Activated CD4-positive, CD25-positive, alpha-beta regulatory T cell treated with anti-CD3 and anti-CD28 coated beads, Interleukin-2, amount 50 U/mL, for 16 hours (primary cell): Measurements from ENCODE around the gene RHBDL3.
"Not testable (repeated sequence)": the region's sequence is repeated elsewhere in the genome, so short reads cannot be mapped to it uniquely, and the experiment has no call there.

Experiments used
- DNase-seq: peaks from one replicate; pipeline ENCODE4 v3.0.0-alpha.2; 2020; ENCODE audit warnings: low read depth, low spot score

The RHBDL3 gene

GRCh38 chr17:32265192-32265923 lies at the start of gene RHBDL3:
Gene RHBDL3, plus strand, starts transcription at chr17:32265832. Its CDS starts 358 bp downstream, at chr17:32266190.
- DNase-seq: no peak

- DNase-seq: no peak
These were observed 43.0 kb upstream of the RHBDL3 start for GRCh38 chr17:32222621-32223020.

GRCh38 chr17:32223703-32224102 lies 41.9 kb upstream of the RHBDL3 start:
- no peak for DNase-seq

GRCh38 chr17:32226886-32227285 lies 38.7 kb upstream of the RHBDL3 start:
- DNase-seq: no peak

GRCh38 chr17:32227910-32228309 lies 37.7 kb upstream of the RHBDL3 start:
- no peak for DNase-seq

- no peak for DNase-seq
These were observed 30.0 kb upstream of the RHBDL3 start for GRCh38 chr17:32235588-32235987.

GRCh38 chr17:32239456-32239855 lies 26.2 kb upstream of the RHBDL3 start:
- no peak for DNase-seq

- no peak for DNase-seq
These were observed 24.9 kb upstream of the RHBDL3 start for GRCh38 chr17:32240750-32241149.

GRCh38 chr17:32241640-32242039 lies 24.0 kb upstream of the RHBDL3 start:
- no peak for DNase-seq

- DNase-seq: no peak
These were observed 16.2 kb upstream of the RHBDL3 start for GRCh38 chr17:32249475-32249874.

- peak; percentile 6 for DNase-seq
These were observed 12.5 kb upstream of the RHBDL3 start for GRCh38 chr17:32253117-32253611.

GRCh38 chr17:32256012-32256700 lies 9.5 kb upstream of the RHBDL3 start:
- DNase-seq: no peak

- DNase-seq: no peak
These were observed 9.0 kb upstream of the RHBDL3 start for GRCh38 chr17:32256701-32257019.

GRCh38 chr17:32258383-32259140 lies 7.1 kb upstream of the RHBDL3 start:
- DNase-seq: no peak

GRCh38 chr17:32259586-32259985 lies 6.0 kb upstream of the RHBDL3 start:
- no peak for DNase-seq

GRCh38 chr17:32261417-32261736 lies 4.3 kb upstream of the RHBDL3 start:
- DNase-seq: no peak

- no peak for DNase-seq
These were observed 3.6 kb upstream of the RHBDL3 start for GRCh38 chr17:32261936-32262510.

GRCh38 chr17:32263515-32263914 lies 2.1 kb upstream of the RHBDL3 start:
- not testable (repeated sequence) for DNase-seq

- no peak for DNase-seq
These were observed 1.4 kb upstream of the RHBDL3 start for GRCh38 chr17:32264140-32264799.

- no peak for DNase-seq
These were observed 825 bp upstream of the RHBDL3 start for GRCh38 chr17:32264823-32265191.

GRCh38 chr17:32266051-32266388 lies 388 bp downstream of the RHBDL3 start:
- no peak for DNase-seq
